ENCODE results near the gene KDELR3.

DNA sequence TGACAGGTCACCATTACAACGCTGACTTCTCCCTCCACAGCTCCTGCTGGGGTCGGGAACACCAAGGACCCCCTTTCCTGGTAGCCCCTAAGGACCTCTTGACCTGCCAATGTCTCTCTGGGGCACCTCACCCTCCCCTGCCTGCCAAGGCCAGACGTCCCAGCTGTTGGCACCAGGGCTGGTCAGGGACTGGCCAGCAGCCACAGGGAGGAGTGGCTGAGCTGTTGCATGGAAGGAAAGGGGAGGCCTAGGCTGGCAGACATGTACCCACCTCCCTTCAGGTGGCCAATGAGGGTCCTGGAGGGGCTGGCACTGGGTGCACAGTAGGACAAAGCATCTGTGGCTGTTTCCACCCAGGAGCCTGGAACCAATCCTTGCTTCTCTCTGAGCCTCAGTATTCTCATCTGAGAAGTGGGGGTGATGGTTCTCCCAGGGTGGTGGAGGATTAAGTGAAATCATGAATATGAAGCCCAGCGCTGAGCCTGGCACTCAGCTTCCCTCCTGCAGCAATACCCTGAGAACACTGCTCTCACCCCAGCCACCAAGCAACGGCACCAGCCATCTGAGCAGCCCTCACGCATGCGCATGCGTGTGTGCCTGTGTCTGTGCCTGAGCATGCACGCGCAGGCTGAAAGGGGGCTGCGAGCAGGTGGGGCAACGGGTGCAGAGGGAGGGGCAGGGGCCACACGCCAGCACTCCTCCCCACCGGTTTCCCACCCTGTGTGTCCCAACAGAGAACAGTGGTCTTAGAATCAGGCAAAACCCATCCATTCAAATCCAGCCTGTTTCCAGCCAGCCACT, 18.8 kb upstream of the KDELR3 start:
- TF ChIP-seq, protein P1, sequence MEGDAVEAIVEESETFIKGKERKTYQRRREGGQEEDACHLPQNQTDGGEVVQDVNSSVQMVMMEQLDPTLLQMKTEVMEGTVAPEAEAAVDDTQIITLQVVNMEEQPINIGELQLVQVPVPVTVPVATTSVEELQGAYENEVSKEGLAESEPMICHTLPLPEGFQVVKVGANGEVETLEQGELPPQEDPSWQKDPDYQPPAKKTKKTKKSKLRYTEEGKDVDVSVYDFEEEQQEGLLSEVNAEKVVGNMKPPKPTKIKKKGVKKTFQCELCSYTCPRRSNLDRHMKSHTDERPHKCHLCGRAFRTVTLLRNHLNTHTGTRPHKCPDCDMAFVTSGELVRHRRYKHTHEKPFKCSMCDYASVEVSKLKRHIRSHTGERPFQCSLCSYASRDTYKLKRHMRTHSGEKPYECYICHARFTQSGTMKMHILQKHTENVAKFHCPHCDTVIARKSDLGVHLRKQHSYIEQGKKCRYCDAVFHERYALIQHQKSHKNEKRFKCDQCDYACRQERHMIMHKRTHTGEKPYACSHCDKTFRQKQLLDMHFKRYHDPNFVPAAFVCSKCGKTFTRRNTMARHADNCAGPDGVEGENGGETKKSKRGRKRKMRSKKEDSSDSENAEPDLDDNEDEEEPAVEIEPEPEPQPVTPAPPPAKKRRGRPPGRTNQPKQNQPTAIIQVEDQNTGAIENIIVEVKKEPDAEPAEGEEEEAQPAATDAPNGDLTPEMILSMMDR (conservative IDR thresholded peaks at IDR 0.05 in 1 of 2, IDR thresholded peaks at IDR 0.05 in 1 of 2; ENCODE audit: low read depth in 1 of 2, low read length in 2 of 2), result no peak
- TF ChIP-seq EZH2 (IDR thresholded peaks at IDR 0.05; ENCODE audit: low read length, missing control alignments), result no peak

Measured in fibroblast of lung (primary cell).